ENCODE results near the gene SEMA4G.

Gene SEMA4G

DNA sequence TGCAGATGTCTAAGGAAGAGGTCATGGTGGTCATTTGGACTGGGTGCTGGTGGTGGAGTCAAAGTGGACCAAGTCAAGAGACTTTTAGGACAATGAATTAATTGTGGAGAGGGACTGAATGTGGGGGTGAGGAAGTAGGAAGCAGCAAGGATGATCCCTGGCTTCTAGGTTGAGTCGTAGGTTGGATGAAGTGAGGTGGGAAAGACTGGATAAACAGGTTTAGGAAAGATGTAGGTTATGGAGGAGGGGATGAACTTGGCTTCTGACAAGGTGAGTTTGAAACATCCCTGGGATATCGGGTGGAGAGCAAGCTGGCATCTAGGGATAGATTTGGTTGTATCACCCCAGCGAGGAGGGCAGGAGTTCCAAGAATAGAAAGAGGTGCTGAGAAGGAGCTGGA is 7.6 kb downstream of the SEMA4G start:
- no peaks in the 10 kb centered on the region for H4K20me1 ChIP-seq (ENCODE audit: insufficient read depth, low read length, poor library complexity, severe bottlenecking)
- no peak for TF ChIP-seq EZH2phosphoT487 (IDR thresholded peaks at IDR 0.05; ENCODE audit: borderline replicate concordance)
- TF ChIP-seq, protein P1, sequence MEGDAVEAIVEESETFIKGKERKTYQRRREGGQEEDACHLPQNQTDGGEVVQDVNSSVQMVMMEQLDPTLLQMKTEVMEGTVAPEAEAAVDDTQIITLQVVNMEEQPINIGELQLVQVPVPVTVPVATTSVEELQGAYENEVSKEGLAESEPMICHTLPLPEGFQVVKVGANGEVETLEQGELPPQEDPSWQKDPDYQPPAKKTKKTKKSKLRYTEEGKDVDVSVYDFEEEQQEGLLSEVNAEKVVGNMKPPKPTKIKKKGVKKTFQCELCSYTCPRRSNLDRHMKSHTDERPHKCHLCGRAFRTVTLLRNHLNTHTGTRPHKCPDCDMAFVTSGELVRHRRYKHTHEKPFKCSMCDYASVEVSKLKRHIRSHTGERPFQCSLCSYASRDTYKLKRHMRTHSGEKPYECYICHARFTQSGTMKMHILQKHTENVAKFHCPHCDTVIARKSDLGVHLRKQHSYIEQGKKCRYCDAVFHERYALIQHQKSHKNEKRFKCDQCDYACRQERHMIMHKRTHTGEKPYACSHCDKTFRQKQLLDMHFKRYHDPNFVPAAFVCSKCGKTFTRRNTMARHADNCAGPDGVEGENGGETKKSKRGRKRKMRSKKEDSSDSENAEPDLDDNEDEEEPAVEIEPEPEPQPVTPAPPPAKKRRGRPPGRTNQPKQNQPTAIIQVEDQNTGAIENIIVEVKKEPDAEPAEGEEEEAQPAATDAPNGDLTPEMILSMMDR (conservative IDR thresholded peaks at IDR 0.05; ENCODE audit: low read length), result no peak

GRCh38 chr10:100977436-100977835 is 8.1 kb downstream of the SEMA4G start:
- H3K4me2 ChIP-seq (ENCODE audit: low read depth, low read length, poor library complexity, severe bottlenecking), result no peak overlapping the region
- H3K79me2 ChIP-seq (ENCODE audit: insufficient read depth, low read length), result no peaks in the 10 kb centered on the region
- TF ChIP-seq, protein P1 (conservative IDR thresholded peaks at IDR 0.05; ENCODE audit: low read length), result no peak
- TF ChIP-seq EZH2phosphoT487 (IDR thresholded peaks at IDR 0.05; ENCODE audit: borderline replicate concordance), result no peak
- no peaks in the 10 kb centered on the region for H4K20me1 ChIP-seq (ENCODE audit: insufficient read depth, low read length, poor library complexity, severe bottlenecking)
- no peak overlapping the region for H3K9ac ChIP-seq (ENCODE audit: low read depth, low read length, poor library complexity, severe bottlenecking)
- no peaks in the 10 kb centered on the region for H3K4me1 ChIP-seq (ENCODE audit: insufficient read depth, low read length, poor library complexity, severe bottlenecking)
- no peaks in the 10 kb centered on the region for H3K9me3 ChIP-seq (ENCODE audit: insufficient read depth, low read depth, low read length)
- H3K4me3 ChIP-seq (ENCODE audit: low read length, poor library complexity, severe bottlenecking), result no peak overlapping the region
- H2AFZ ChIP-seq (ENCODE audit: low read length), result no peak overlapping the region
- no peaks in the 10 kb centered on the region for H3K9me2 ChIP-seq (replicated peaks; ENCODE audit: low read depth, low read length)
- no peaks in the 10 kb centered on the region for H3F3A ChIP-seq (ENCODE audit: low read depth)
- H3K27me3 ChIP-seq (ENCODE audit: insufficient read depth, low read length, poor library complexity, severe bottlenecking), result no peaks in the 10 kb centered on the region
- H3K36me3 ChIP-seq (ENCODE audit: insufficient read depth, low read length), result no peaks in the 10 kb centered on the region

More for the DNA sequence above, 7.6 kb downstream of the SEMA4G start:
- no peaks in the 10 kb centered on the region for H3K36me3 ChIP-seq (ENCODE audit: insufficient read depth, low read length)
- H3F3A ChIP-seq (ENCODE audit: low read depth), result no peaks in the 10 kb centered on the region
- no peak overlapping the region for H3K9ac ChIP-seq (ENCODE audit: low read depth, low read length, poor library complexity, severe bottlenecking)
- no peaks in the 10 kb centered on the region for H3K79me2 ChIP-seq (ENCODE audit: insufficient read depth, low read length)
- no peaks in the 10 kb centered on the region for H3K4me1 ChIP-seq (ENCODE audit: insufficient read depth, low read length, poor library complexity, severe bottlenecking)
- H3K4me2 ChIP-seq (ENCODE audit: low read depth, low read length, poor library complexity, severe bottlenecking), result no peak overlapping the region
- no peaks in the 10 kb centered on the region for H3K9me2 ChIP-seq (replicated peaks; ENCODE audit: low read depth, low read length)
- H2AFZ ChIP-seq (ENCODE audit: low read length), result no peak overlapping the region
- H3K4me3 ChIP-seq (ENCODE audit: low read length, poor library complexity, severe bottlenecking), result no peak overlapping the region
- H3K27me3 ChIP-seq (ENCODE audit: insufficient read depth, low read length, poor library complexity, severe bottlenecking), result no peaks in the 10 kb centered on the region
- no peaks in the 10 kb centered on the region for H3K9me3 ChIP-seq (ENCODE audit: insufficient read depth, low read depth, low read length)

DNA sequence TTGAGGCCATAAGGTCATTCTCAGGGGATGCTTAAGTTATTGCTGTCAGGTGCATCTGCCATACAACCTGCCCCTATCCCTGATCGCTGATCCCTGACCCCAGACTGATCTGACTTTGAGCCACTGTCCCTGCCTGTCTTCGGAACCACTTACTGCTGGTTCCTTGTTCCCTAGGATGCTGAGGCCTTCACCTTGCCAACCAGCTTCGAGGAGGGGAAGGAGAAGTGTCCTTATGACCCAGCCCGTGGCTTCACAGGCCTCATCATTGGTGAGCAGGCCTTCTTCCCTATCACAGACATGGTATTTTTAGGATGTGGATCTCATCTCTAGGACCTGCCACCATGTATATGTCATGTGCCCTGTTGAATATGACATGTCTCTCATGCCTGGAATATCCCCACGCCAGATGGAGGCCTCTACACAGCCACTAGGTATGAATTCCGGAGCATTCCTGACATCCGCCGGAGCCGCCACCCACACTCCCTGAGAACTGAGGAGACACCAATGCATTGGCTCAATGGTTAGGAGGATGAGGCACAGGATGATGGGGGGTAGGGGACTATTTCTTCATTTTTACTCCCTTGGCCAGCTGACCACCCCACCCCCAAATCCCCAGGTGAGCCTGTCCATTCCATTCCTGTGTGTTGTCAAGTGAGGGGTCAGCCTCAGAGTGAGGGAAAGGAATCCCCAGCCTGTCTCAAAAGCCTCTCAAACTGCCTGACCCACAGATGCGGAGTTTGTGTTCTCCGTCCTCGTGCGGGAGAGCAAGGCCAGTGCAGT is 9.0 kb downstream of the SEMA4G start:
- no peak for TF ChIP-seq EZH2phosphoT487 (IDR thresholded peaks at IDR 0.05; ENCODE audit: borderline replicate concordance)
- TF ChIP-seq, protein P1 (conservative IDR thresholded peaks at IDR 0.05; ENCODE audit: low read length), result no peak
- Histone ChIP-seq H3K9me3 (ENCODE audit: insufficient read depth, low read depth, low read length) (no peaks in the 10 kb centered on the region), H3K36me3 (ENCODE audit: insufficient read depth, low read length) (no peaks in the 10 kb centered on the region), H3F3A (ENCODE audit: low read depth) (no peaks in the 10 kb centered on the region), H2AFZ (ENCODE audit: low read length) (no peak overlapping the region), H4K20me1 (ENCODE audit: insufficient read depth, low read length, poor library complexity, severe bottlenecking) (no peaks in the 10 kb centered on the region), H3K9ac (ENCODE audit: low read depth, low read length, poor library complexity, severe bottlenecking) (no peak overlapping the region), H3K79me2 (ENCODE audit: insufficient read depth, low read length) (no peaks in the 10 kb centered on the region), H3K4me1 (ENCODE audit: insufficient read depth, low read length, poor library complexity, severe bottlenecking) (no peaks in the 10 kb centered on the region), H3K4me2 (ENCODE audit: low read depth, low read length, poor library complexity, severe bottlenecking) (no peak overlapping the region), H3K4me3 (ENCODE audit: low read length, poor library complexity, severe bottlenecking) (no peak overlapping the region), H3K27me3 (ENCODE audit: insufficient read depth, low read length, poor library complexity, severe bottlenecking) (no peaks in the 10 kb centered on the region), H3K9me2 (replicated peaks; ENCODE audit: low read depth, low read length) (no peaks in the 10 kb centered on the region)
